LHCN-M2 (cell line): ENCODE measurements around the gene NUF2. TPM values are rescaled to one million over a fixed set of nuclear protein-coding genes. Genes with fewer than 3 reads are reported as not detected.

Source experiments
- DNase-seq: peaks from one replicate; pipeline ENCODE4 v3.0.0-alpha.2; 2012; ENCODE audit warnings: low read depth
- total RNA-seq: library from RNA; depleted of rRNA; stranded (reverse); fragments of >200 nt; gene quantifications from 2 replicates; pipeline ENCODE4 v1.2.3, GENCODE V29; 2014; rRNA removed

Gene NUF2
- total RNA-seq, 1 experiment from 2014 or later, result 82.9 TPM

DNA sequence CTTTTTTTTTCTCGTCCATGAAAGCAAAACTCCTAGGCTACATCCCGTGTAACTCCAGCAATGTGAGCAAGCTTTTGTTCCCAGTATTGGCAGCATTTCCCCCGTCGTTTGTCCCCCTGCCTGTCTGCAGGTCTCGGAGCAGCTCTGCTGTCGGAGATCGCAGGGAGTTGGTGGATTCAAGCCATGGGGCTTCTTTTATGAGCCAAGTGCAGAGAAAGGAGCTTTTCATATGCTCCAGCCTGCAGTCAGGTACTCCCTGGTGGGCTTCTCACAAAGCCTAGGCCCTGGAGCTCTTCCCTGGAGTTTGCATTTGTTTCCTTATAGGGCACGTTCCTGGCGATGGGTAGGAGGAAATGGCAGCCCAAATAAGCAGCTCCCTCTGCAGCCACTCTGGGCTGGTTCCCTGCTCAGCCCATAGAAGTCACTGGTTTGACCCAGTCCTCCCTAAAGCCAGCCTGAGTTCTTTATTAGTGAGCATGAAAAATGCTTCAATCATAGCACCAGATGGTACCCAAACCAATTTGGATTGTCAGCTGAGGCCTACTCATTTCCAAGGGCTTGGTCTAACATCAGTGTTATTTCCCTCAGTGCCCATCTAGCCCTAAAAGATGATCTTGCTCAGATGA lies 78.3 kb downstream of the NUF2 start:
- no peak for DNase-seq

DNA sequence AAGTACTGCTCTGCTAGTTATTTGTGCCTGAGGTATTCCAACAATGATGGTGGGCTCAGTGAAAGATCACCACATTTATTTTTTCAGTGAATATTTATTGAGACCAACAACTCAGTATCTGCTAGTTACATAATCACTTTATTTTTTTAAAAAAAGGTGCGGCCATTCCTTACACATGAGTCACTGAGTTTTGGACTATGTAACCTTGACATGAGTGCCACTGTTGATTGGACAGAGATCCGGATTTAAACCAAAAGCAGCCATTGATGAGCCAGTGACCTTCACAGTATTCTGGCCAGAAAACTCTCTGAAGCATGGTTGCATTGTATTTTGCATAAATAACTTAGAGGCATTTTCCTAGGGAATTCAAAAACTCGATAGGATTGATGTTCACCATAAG lies 79.5 kb downstream of the NUF2 start:
- no peak for DNase-seq

Other genes starting within 250 kb of the NUF2 start
- 4.0 and 6.4 TPM in 2 replicates for gene RGS5, start 119.0 kb upstream of the NUF2 start, total RNA-seq